Measurements from ENCODE around the gene PAN3.
"Not testable (repeated sequence)": the region's sequence is repeated elsewhere in the genome, so short reads cannot be mapped to it uniquely, and the experiment has no call there.

PAN3 gene

GRCh38 chr13:28138012-28138755, at the start of gene PAN3:
Gene PAN3 (plus strand): TSS chr13:28138545. CDS start chr13:28138658, 113 bp downstream.
- peak; percentile 91 for DNase-seq

- DNase-seq: no peak
Observed at GRCh38 chr13:28089065-28089464, 49.3 kb upstream of the PAN3 start.

GRCh38 chr13:28092431-28092830, 45.9 kb upstream of the PAN3 start:
- no peak for DNase-seq

- no peak for DNase-seq
Observed at GRCh38 chr13:28093881-28094280, 44.5 kb upstream of the PAN3 start.

- no peak for DNase-seq
Observed at GRCh38 chr13:28094306-28094705, 44.0 kb upstream of the PAN3 start.

- DNase-seq: no peak
Observed at GRCh38 chr13:28097503-28097902, 40.8 kb upstream of the PAN3 start.

GRCh38 chr13:28099396-28100149, 38.8 kb upstream of the PAN3 start:
- DNase-seq: no peak

GRCh38 chr13:28100150-28101121, 37.9 kb upstream of the PAN3 start, which contains the start of gene FLT3:
Gene FLT3 (minus strand): TSS chr13:28100576. CDS start chr13:28100510, 66 bp downstream.
- DNase-seq: peak; percentile 4

- not testable (repeated sequence) for DNase-seq
Observed at GRCh38 chr13:28101886-28102285, 36.5 kb upstream of the PAN3 start.

- DNase-seq: no peak
Observed at GRCh38 chr13:28106976-28107375, 31.4 kb upstream of the PAN3 start.

- no peak for DNase-seq
Observed at GRCh38 chr13:28110414-28110813, 27.9 kb upstream of the PAN3 start.

- DNase-seq: no peak
Observed at GRCh38 chr13:28116736-28117135, 21.6 kb upstream of the PAN3 start.

GRCh38 chr13:28117689-28118377, 20.5 kb upstream of the PAN3 start:
- DNase-seq: no peak

GRCh38 chr13:28120317-28120716, 18.0 kb upstream of the PAN3 start:
- no peak for DNase-seq

- DNase-seq: no peak
Observed at GRCh38 chr13:28121224-28121623, 17.1 kb upstream of the PAN3 start.

GRCh38 chr13:28128030-28128429, 10.3 kb upstream of the PAN3 start:
- no peak for DNase-seq

GRCh38 chr13:28128926-28129325, 9.4 kb upstream of the PAN3 start:
- no peak for DNase-seq

- no peak for DNase-seq
Observed at GRCh38 chr13:28129911-28130693, 8.2 kb upstream of the PAN3 start.

- no peak for DNase-seq
Observed at GRCh38 chr13:28131646-28132045, 6.7 kb upstream of the PAN3 start.

GRCh38 chr13:28136916-28137315, 1.4 kb upstream of the PAN3 start:
- DNase-seq: no peak

GRCh38 chr13:28137596-28137995, 749 bp upstream of the PAN3 start:
- no peak for DNase-seq

Measured in activated gamma-delta T cell treated with Interleukin-2 at 50 U/mL for 16 hours (primary cell).